Activated T-cell treated with anti-CD3 and anti-CD28 coated beads for 24 hours (primary cell): ENCODE results near the gene SLC8B1.

Experiments used
- DNase-seq: peaks from one replicate; pipeline ENCODE4 v3.0.0-alpha.2; 2020; ENCODE audit warnings: low read depth

The SLC8B1 gene

GRCh38 chr12:113318900-113319628, 15.8 kb downstream of the SLC8B1 start:
- DNase-seq = no peak

DNA sequence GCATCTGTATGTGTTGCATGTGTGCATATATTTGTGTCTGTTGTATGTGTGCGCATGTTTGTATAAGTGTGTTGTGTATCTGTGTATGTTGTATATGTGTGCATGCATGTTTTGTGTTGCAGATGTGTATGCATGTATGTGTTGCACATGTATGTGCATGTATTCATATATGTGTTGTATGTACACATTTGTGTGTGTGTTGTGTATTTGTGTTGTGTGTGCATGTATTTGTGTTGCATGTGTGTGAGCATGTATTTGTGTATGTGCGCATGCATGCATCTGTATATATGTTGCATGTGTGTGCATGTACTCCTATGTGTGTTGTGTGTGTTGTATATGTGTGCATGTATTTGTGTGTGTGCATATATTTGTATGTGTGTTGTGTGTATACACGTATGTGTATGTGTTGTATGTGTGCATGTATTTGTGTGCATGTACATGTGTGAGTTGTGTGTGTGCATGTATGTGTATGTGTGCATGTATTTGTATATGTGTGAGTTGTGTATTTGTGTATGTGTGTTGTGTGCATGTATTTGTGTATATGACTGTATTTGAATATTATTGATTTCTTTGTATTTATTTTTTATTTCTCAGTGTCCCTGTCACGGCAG, 16.8 kb downstream of the SLC8B1 start:
- no peak for DNase-seq

DNA sequence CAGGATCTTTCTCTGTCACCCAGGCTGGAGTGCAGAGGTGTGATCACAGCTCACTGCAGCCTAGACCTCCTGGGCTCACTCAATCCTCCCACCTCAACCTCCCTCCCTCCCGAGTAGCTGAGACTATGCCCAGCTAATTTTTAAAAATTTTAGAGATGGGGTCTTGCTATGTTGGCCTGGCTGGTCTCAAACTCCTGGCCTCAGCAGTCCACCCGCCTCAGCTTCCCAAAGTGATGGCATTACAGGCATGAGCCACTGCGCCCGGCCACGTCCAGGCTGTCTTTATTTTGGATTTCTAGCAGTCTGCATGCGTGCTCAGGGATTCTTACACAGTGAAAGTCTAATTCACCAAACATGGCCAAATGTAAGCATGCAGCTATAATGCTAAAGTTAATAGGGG, 17.8 kb downstream of the SLC8B1 start:
- no peak for DNase-seq

GRCh38 chr12:113316155-113316554, 18.8 kb downstream of the SLC8B1 start:
- no peak for DNase-seq

GRCh38 chr12:113315358-113315757, 19.6 kb downstream of the SLC8B1 start:
- DNase-seq = no peak

DNA sequence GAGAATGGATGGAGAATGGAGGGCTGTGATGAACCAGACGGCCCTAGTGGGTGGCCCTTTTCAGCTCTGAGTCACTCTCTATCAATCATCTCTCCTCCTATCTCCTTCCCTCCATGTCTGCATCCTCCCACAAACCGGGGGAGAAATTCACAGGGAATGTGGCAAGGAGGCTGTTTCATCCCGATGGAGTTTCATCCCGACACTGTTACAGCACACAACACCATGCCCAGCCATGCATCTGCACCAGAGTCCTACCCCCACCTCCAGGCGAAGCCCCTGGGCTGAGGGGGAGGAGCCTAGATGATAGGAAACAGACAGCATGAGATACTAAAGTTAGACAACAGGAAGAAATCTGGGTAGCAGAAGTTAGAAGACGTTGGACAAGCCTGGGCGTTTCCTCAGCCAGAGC, 20.8 kb downstream of the SLC8B1 start:
- no peak for DNase-seq

GRCh38 chr12:113310489-113310888, 24.4 kb downstream of the SLC8B1 start:
- no peak for DNase-seq

GRCh38 chr12:113306382-113306781, 28.5 kb downstream of the SLC8B1 start:
- DNase-seq = no peak

DNA sequence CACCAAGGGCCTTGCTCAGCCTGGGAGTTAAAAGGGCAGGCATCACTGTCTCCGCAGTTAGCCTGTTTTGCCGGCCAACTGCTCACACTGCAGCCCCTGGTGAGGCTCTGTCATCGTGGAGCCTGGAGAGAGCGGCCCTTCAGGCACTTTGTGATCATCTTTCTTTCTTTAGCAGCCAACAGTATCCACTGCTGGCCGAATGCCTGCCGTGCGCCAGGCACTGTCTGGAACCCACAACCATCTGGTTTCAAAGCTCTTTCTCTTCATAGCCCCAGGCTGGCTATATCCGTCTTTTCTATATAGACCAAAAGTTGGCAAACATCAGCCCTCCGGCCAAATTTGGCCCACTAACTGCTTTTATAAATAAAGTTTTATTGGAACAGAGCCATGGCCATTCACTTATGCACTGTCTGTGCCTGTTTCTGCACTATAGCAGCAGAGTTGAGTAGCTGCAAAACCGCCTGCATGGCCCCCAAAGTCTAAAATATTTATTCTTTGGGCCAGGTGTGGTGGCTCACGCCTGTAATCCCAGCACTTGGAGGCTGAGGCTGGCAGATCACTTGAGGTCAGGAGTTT, 29.5 kb downstream of the SLC8B1 start:
- no peak for DNase-seq

- DNase-seq = no peak
These were observed 31.8 kb downstream of the SLC8B1 start for GRCh38 chr12:113302886-113303640.

- DNase-seq = no peak
These were observed 32.4 kb downstream of the SLC8B1 start for GRCh38 chr12:113302466-113302865.

- DNase-seq = no peak
These were observed 33.1 kb downstream of the SLC8B1 start for GRCh38 chr12:113301811-113302210.

DNA sequence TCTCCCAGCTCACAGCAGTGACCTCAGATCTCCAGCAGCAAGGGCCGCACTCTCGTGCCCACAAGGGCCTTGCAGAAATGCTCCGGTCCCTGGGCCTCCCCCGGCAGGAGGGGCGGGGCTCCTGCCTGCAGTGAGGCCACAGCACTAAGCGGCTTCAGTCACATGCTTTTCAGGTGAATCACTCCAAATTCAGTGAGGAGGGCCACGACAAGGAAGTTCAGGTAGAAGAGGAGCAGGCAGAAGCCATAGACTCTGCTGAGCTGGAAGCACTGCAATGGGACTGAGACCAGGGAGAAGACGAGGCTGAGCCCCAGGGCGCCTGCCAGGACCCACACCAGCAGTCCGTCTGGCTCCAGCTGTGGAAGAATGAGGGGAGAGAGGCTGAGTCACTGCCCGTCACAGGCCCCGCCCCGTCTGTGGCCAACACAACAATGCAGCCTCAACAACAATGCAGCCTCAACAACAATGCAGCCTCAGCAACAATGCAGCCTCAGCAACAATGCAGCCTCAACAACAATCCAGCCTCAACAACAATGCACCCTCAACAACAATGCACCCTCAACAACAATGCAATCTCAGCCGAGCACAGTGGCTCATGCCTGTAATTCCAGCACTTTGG, 35.2 kb downstream of the SLC8B1 start:
- DNase-seq = no peak

- no peak for DNase-seq
These were observed 35.9 kb downstream of the SLC8B1 start for GRCh38 chr12:113298861-113299545.

DNA sequence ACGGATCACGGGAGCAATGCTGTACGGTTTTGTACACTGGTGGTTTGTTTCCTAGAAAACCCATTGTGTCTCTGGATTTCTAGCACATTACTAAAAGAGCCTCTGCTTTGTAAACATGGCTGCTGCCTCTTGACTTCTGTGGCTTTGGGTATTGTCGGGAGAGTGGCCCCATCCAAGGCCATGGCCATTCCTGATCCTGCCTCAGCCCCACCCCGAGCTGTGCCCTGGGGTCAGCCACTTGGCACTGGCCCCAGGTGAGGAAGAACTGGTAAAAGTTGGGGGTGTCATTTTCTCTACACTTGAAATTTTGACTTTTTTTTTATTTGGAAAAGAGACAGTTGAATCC, 36.5 kb downstream of the SLC8B1 start:
- no peak for DNase-seq

DNA sequence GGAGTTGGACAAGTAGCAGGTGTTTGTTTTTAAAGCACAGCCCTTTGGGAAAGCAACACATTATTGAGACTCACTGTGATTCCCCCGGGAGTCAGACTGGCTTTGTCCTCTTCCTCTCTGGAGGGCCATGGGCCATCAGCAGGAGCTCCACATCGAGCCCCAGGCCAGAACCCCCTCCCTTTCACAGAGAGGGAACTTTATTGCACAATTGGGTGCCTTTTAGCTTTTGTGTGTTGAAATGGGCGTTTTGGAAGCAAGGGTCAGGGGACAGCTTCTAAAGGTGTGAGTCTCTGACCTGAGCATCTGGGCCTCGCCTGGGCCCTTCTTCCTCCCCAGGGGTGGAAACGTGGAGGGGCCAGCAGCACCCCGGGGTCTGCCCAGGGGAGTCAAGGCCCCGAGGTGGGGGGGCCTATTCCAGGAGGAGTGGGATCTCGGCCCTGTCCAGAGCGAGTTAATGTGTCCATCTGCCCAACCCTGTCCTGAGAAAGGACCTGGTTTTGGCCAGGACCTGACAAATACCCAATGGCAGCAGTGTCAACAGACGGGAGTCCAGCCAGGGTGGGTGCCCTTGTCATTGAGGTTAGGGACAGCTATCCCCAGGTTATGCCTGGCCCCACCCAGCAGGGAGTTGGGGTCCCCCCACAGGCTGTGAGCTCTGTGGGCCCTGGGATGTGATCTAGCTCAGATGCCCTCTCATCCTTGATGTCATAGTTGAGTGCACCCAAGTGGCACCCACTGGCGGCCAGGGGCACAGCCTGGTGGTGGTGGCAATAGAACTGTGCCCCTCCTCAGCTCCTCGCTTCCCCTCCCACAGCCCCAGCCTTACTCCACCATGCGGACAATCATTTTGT, 37.1 kb downstream of the SLC8B1 start:
- no peak for DNase-seq

GRCh38 chr12:113297214-113297587, 37.7 kb downstream of the SLC8B1 start:
- no peak for DNase-seq

GRCh38 chr12:113296557-113297213, 38.2 kb downstream of the SLC8B1 start:
- no peak for DNase-seq

DNA sequence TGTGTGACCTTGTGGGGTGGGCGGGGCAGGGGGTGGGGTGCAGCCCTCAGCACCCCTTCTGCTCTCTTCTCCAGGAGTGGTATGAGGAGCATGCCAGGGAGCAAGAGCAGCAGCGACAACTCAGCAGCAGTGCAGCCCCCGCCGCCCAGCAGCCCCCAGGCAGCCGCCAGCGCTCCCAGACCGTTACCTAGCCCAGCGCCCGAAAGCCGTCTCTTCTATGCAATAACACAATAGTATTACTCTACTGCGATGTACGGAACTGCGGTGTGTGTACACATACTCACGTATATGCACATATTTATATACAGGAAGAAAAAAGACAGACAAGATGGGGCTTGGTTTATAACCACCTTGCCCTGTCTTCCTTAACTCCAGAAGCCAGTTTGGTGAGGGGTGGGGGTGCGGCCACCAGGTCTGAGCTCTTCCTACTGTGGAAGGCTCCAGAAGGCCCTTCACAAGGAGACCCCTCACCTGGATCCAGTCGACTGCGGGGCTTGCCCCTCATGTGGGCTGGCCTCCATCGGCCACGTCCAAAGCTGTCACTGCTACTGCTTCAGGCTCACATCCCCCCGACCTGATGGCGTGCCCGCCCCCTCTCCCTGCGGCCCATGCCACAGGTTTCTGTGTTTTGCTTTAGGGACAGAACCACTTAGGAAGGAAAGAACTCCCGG, 38.9 kb downstream of the SLC8B1 start:
- no peak for DNase-seq

DNA sequence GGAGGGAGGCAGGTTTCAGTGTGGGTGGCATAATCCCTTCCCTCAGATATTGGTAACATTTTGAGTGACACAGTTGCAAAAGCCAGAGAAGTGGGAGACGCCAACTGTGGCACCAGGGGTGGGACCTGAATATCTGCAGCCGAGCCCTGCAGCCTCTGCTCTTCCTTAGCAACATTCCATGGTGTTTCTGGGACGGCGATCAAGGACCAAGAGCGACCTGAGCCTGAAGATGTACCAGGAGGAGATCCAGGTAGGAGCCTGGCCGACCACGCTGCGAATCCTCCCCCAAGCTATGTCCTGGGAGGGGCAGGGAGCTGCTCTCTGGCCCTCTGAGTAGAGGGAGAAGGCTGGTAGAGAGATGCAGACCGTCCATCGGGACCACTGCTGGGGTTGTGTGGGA, 41.8 kb downstream of the SLC8B1 start:
- DNase-seq = no peak
